ENCODE measurements around the gene MORN1. TPM values are rescaled to one million over a fixed set of nuclear protein-coding genes. Genes with fewer than 3 reads are reported as not detected.

Gene MORN1
- total RNA-seq, 1 donor from 2014 or later: 12.7 TPM

- H3K27ac Mint-ChIP-seq (ENCODE audit: unreplicated experiment): peak overlapping the region; percentile 47
- H3K4me1 Mint-ChIP-seq (ENCODE audit: unreplicated experiment): peaks cover 21% of the 10 kb centered on the region
- no peaks in the 10 kb centered on the region for H3K9me3 Mint-ChIP-seq (ENCODE audit: unreplicated experiment)
- DNase-seq (ENCODE audit: extremely low spot score, unreplicated experiment): no peak
- H3K4me3 Mint-ChIP-seq (ENCODE audit: unreplicated experiment): peak overlapping the region; percentile 55
- peaks cover 4% of the 10 kb centered on the region for H3K27me3 Mint-ChIP-seq (ENCODE audit: unreplicated experiment)
- peaks cover 1% of the 10 kb centered on the region for H3K36me3 Mint-ChIP-seq (ENCODE audit: unreplicated experiment)
- TF ChIP-seq CTCF (IDR thresholded peaks at IDR 0.05): peak; percentile 95
Observed at GRCh38 chr1:2414297-2414958, 23.1 kb upstream of the MORN1 start.

- peaks cover 21% of the 10 kb centered on the region for H3K4me1 Mint-ChIP-seq (ENCODE audit: unreplicated experiment)
- H3K27me3 Mint-ChIP-seq (ENCODE audit: unreplicated experiment): no peaks in the 10 kb centered on the region
- no peaks in the 10 kb centered on the region for H3K9me3 Mint-ChIP-seq (ENCODE audit: unreplicated experiment)
- no peak for DNase-seq (ENCODE audit: extremely low spot score, unreplicated experiment)
- H3K4me3 Mint-ChIP-seq (ENCODE audit: unreplicated experiment): peak overlapping the region; percentile 55
- peaks cover 8% of the 10 kb centered on the region for H3K36me3 Mint-ChIP-seq (ENCODE audit: unreplicated experiment)
- peak overlapping the region; percentile 47 for H3K27ac Mint-ChIP-seq (ENCODE audit: unreplicated experiment)
- no peak for TF ChIP-seq CTCF (IDR thresholded peaks at IDR 0.05)
Observed at GRCh38 chr1:2413495-2414296, 22.3 kb upstream of the MORN1 start.

GRCh38 chr1:2412773-2413494, 21.6 kb upstream of the MORN1 start:
- TF ChIP-seq CTCF (IDR thresholded peaks at IDR 0.05): no peak
- Mint-ChIP-seq H3K4me1 (ENCODE audit: unreplicated experiment) (peaks cover 21% of the 10 kb centered on the region), H3K4me3 (ENCODE audit: unreplicated experiment) (peak overlapping the region; percentile 72), H3K27me3 (ENCODE audit: unreplicated experiment) (no peaks in the 10 kb centered on the region), H3K27ac (ENCODE audit: unreplicated experiment) (no peak overlapping the region), H3K36me3 (ENCODE audit: unreplicated experiment) (peaks cover 8% of the 10 kb centered on the region), H3K9me3 (ENCODE audit: unreplicated experiment) (no peaks in the 10 kb centered on the region)
- DNase-seq (ENCODE audit: extremely low spot score, unreplicated experiment): no peak

GRCh38 chr1:2412395-2412772, 21.0 kb upstream of the MORN1 start, which contains the start of gene PEX10:
TSS of gene PEX10 (minus strand) at chr1:2412564. CDS start at chr1:2412502, 62 bp downstream.
- peaks cover 8% of the 10 kb centered on the region for H3K36me3 Mint-ChIP-seq (ENCODE audit: unreplicated experiment)
- no peak for TF ChIP-seq CTCF (IDR thresholded peaks at IDR 0.05)
- DNase-seq (ENCODE audit: extremely low spot score, unreplicated experiment): peak; percentile 99
- H3K27ac Mint-ChIP-seq (ENCODE audit: unreplicated experiment): peak within 1 kb of the TSS; percentile 67
- no peaks in the 10 kb centered on the region for H3K9me3 Mint-ChIP-seq (ENCODE audit: unreplicated experiment)
- H3K4me1 Mint-ChIP-seq (ENCODE audit: unreplicated experiment): peaks cover 21% of the 10 kb centered on the region
- H3K4me3 Mint-ChIP-seq (ENCODE audit: unreplicated experiment): peak within 1 kb of the TSS; percentile 80
- no peaks in the 10 kb centered on the region for H3K27me3 Mint-ChIP-seq (ENCODE audit: unreplicated experiment)
